Small intestine (tissue), 7 donors: ENCODE results near the gene MSL2. TPM values are rescaled to one million over a fixed set of nuclear protein-coding genes. Genes with fewer than 3 reads are reported as not detected.

Source experiments
- DNase-seq, 2 donors: peaks; one replicate each; pipeline versions ENCODE4 v3.0.0 to v3.0.0-alpha.2; 2013
- FAIRE-seq: peaks from 2 replicates; lab custom pipeline; 2012; peaks lifted over from hg19 to GRCh38; lab: Jason Lieb, UNC
- H3K27ac ChIP-seq, 3 donors: one replicate each; pipeline ENCODE4 v1.5.1; 2013; ENCODE audit warnings: low read length in 2 of 3, mild to moderate bottlenecking in 2 of 3, control low read depth in 1 of 3, inconsistent platforms in 1 of 3, low read depth in 1 of 3, moderate library complexity in 1 of 3
- H3K27me3 ChIP-seq, 3 donors: one replicate each; pipeline ENCODE4 v1.6.1; 2013; ENCODE audit warnings: low read length in 3 of 3, inconsistent platforms in 1 of 3; ENCODE audit not compliant: control insufficient read depth in 3 of 3, insufficient read depth in 3 of 3
- H3K36me3 ChIP-seq, 3 donors: one replicate each; pipeline ENCODE4 v1.6.1; 2013; ENCODE audit warnings: low read length in 3 of 3, inconsistent platforms in 1 of 3, low read depth in 1 of 3, mild to moderate bottlenecking in 1 of 3, moderate library complexity in 1 of 3; ENCODE audit not compliant: control insufficient read depth in 3 of 3, insufficient read depth in 2 of 3
- H3K4me1 ChIP-seq, 3 donors: one replicate each; pipeline ENCODE4 v1.6.1; 2013; ENCODE audit warnings: low read length in 2 of 3, inconsistent platforms in 1 of 3, low read depth in 1 of 3, mild to moderate bottlenecking in 1 of 3, moderate library complexity in 1 of 3; ENCODE audit not compliant: control insufficient read depth in 3 of 3, insufficient read depth in 2 of 3
- H3K4me3 ChIP-seq, 3 donors: one replicate each; pipeline ENCODE4 v1.5.1; 2013; ENCODE audit warnings: low read length in 3 of 3, control low read depth in 1 of 3, inconsistent platforms in 1 of 3, low read depth in 1 of 3, mild to moderate bottlenecking in 1 of 3, moderate library complexity in 1 of 3
- H3K9me3 ChIP-seq, 2 donors: one replicate each; pipeline ENCODE4 v1.6.1; 2013; ENCODE audit warnings: low read depth in 1 of 2, low read length in 1 of 2; ENCODE audit not compliant: control insufficient read depth in 2 of 2, insufficient read depth in 1 of 2
- WGBS, 3 donors: extraction: QIAGEN DNeasy Blood & Tissue Kit; methylation state at CpG; one replicate each; pipeline ENCODE4 v1.1.7; 2013; 5-methylcytosine and 5-hydroxymethylcytosine counted together
- polyA plus RNA-seq, 4 donors: library from polyadenylated mRNA; stranded (reverse) in 3 of 4; unstranded in 1 of 4; fragments of 200-250 nt in 3 of 4; fragments of 120-200 nt in 1 of 4; gene quantifications; one replicate each; pipeline versions ENCODE4 v1.2.1 to v1.2.3, GENCODE V29; 2013
- donor health status: healthy with polysubstance abuse.
- donor health status: control.
- donor health status: control.
- donor health status: Bipolar disorder and iron deficiency.
- donor health status: healthy.

Gene MSL2
- polyA plus RNA-seq, 4 donors: 3.8 to 29.9 (median 6.5) TPM

DNA sequence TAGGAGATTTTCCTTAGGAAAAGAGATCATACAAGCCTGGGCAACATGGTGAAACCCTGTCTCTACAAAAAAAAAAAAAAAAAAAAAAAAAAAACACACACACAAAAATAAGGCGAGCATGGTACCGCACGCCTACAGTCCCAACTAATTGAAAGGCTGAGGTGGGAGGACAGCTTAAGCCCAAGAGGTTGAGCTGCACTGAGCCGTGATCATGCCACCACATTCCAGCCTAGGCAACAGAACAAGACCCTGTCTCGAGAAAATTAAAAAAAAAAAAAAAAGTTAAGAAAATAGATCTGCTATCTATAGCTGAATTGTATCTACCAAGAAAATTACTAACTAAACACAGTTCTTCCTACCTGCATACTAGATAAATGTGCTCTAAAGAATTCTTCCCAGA, 7.1 kb downstream of the MSL2 start:
- Histone ChIP-seq H3K27ac (no peak overlapping the region), H3K27me3 (no peaks in the 10 kb centered on the region), H3K36me3 (peaks cover 0 to 13% (median 0%) of the 10 kb centered on the region in 3 donors), H3K4me1 (peaks cover 9 to 27% (median 19%) of the 10 kb centered on the region in 3 donors), H3K4me3 (no peak overlapping the region), H3K9me3 (no peaks in the 10 kb centered on the region)
- 82 to 86% (median 85%) methylated on average over 5 of the region's 5 CpGs for WGBS, 3 donors
- DNase-seq: no peak
- FAIRE-seq: no peak

DNA sequence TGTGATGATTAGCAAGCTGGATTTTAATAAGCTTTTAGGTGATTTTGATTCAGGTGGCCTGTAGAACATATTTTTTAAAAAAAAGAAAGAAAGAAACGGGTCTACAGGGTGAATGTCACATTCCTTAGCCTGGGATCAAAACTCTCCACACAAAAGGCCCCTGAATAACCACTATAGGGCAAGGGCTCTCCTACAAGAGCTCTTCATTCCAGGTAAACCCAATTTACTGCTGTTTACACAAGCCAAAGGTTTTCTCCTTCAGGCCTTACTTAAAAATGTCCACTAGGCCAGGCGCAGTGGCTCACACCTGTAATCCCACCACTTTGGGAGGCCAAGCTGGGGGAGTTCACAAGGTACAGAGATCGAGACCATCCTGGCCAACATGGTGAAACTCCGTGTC, 8.3 kb downstream of the MSL2 start:
- H3K27me3 ChIP-seq: no peaks in the 10 kb centered on the region
- H3K9me3 ChIP-seq: no peaks in the 10 kb centered on the region
- DNase-seq: no peak
- WGBS, 3 donors: 52 to 68% (median 57%) methylated on average over 4 of the region's 4 CpGs
- H3K4me3 ChIP-seq: no peak overlapping the region
- H3K27ac ChIP-seq: no peak overlapping the region
- peaks cover 9 to 27% (median 19%) of the 10 kb centered on the region in 3 donors for H3K4me1 ChIP-seq
- peaks cover 0 to 13% (median 0%) of the 10 kb centered on the region in 3 donors for H3K36me3 ChIP-seq
- no peak for FAIRE-seq

DNA sequence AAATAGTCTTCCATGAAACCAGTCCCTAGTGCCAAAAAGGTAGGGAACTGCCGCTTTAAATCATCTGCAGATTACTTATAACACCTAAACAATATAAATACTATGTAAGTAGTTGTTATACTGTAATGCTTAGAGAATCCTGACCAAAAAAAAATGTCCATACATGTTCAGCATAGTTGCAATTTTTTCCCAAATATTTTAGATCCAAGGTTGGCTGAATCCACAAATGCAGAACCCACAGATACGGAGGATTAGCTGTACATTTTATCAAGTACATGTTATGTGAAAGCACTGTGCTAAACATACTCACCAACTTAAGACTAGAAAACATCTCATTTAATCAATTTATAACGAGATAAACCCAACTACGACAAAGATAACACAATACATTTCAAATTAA, 9.3 kb downstream of the MSL2 start:
- Histone ChIP-seq H3K9me3 (no peaks in the 10 kb centered on the region), H3K36me3 (peaks cover 0 to 11% (median 0%) of the 10 kb centered on the region in 3 donors), H3K4me1 (peaks cover 9 to 30% (median 19%) of the 10 kb centered on the region in 3 donors), H3K4me3 (no peak overlapping the region), H3K27me3 (no peaks in the 10 kb centered on the region), H3K27ac (no peak overlapping the region)
- no peak for DNase-seq
- WGBS, 3 donors: 48 to 66% (median 50%) methylated on average over 4 of the region's 4 CpGs
- FAIRE-seq: no peak

DNA sequence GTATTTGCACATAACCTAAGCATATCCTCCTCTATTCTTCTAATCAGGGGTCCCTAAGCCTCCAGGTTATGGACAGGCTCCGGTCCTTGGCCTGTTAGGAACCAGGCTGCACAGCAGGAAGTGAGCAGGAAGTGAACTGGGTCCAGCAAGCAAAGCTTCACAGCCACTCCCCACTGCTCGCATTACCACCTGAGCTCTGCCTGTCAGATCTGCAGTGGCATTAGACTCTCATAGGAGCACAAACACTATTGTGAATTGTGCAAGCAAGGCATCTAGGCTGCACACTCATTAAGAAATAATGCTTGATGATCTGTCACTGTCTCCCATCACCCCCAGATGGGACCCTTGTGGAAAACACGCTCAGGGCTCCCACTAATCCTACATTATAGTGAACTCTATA, 9.8 kb downstream of the MSL2 start:
- FAIRE-seq: no peak
- no peaks in the 10 kb centered on the region for H3K9me3 ChIP-seq
- peak; percentile 16 to 80 for DNase-seq
- H3K4me3 ChIP-seq: no peak overlapping the region
- H3K27ac ChIP-seq: no peak overlapping the region
- peaks cover 9 to 27% (median 15%) of the 10 kb centered on the region in 3 donors for H3K4me1 ChIP-seq
- no peaks in the 10 kb centered on the region for H3K27me3 ChIP-seq
- WGBS, 3 donors: 38 to 50% (median 44%) methylated on average over 3 of the region's 3 CpGs
- H3K36me3 ChIP-seq: peaks cover 0 to 9% (median 0%) of the 10 kb centered on the region in 3 donors

DNA sequence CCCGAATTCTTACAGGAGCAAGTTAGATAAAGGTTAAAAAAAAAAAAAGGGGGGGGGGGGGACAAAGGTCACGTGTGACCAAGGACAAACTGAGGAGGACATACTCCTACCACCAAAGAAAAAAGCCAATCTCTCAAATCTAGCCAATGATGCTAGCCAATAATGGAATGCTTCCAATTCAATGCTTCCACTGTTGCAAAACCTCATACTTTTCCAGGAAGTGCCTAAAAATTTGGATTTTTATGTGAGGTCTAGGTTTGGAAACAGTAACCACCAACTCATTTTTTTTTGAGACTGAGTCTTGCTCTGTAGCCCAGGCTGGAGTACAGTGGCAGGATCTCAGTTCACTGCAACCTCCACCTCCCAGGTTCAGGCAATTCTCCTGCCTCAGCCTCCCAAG, 11.4 kb downstream of the MSL2 start:
- no peaks in the 10 kb centered on the region for H3K27me3 ChIP-seq
- DNase-seq (no peak), FAIRE-seq (no peak)
- WGBS, 3 donors: 46 to 55% (median 52%) methylated on average over 2 of the region's 2 CpGs
- peaks cover 7 to 26% (median 10%) of the 10 kb centered on the region in 3 donors for H3K4me1 ChIP-seq
- peaks cover 0 to 5% (median 0%) of the 10 kb centered on the region in 3 donors for H3K36me3 ChIP-seq
- H3K4me3 ChIP-seq: no peak overlapping the region
- H3K9me3 ChIP-seq: no peaks in the 10 kb centered on the region
- no peak overlapping the region for H3K27ac ChIP-seq

DNA sequence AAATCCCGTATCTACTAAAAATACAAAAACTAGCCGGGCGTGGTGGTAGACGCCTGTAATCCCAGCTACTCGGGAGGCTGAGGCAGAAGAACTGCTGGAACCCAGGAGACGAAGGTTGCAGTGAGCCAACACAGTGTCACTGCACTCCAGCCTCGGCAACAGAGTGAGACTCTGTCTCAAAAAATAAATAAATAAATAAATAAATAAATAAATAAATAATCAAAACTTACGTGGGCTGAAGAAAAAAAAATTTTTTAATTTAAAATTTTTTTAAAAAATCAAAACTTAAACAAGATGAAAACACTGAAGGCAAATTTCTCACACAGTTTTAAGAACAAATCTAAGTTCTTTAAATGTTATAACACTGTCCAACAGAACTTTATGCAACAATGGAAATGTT, 14.4 kb downstream of the MSL2 start:
- Histone ChIP-seq H3K4me1 (peaks cover 3 to 11% (median 10%) of the 10 kb centered on the region in 3 donors), H3K9me3 (no peaks in the 10 kb centered on the region), H3K27ac (no peak overlapping the region), H3K27me3 (no peaks in the 10 kb centered on the region), H3K36me3 (peaks cover 0 to 3% (median 0%) of the 10 kb centered on the region in 3 donors), H3K4me3 (no peak overlapping the region)
- DNase-seq (no peak), FAIRE-seq (peak; percentile 23)
- 90 to 94% (median 94%) methylated on average over 8 of the region's 8 CpGs for WGBS, 3 donors

DNA sequence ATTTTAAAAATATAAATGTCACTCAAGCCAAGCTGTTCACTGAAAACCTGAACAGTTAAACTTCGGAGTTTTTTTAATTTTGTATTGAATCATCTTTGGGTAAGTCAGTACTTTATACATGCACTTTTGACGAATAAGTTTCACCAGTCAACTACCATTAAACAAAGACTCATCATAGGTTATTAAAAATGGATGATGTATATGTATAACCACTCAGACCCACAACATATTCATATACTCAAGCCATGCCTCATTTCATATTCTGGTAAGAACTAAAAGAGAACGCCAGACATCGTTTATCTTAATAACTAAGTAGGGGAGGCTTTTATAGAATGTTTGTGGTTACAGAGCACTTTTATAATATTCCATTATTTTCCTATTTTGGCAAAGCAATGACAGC, 18.3 kb downstream of the MSL2 start:
- no peak overlapping the region for H3K27ac ChIP-seq
- H3K9me3 ChIP-seq: no peaks in the 10 kb centered on the region
- H3K36me3 ChIP-seq: peaks cover 0 to 3% (median 0%) of the 10 kb centered on the region in 3 donors
- DNase-seq: no peak
- no peak overlapping the region for H3K4me3 ChIP-seq
- 46 to 52% (median 49%) methylated on average over 4 of the region's 4 CpGs for WGBS, 3 donors
- H3K27me3 ChIP-seq: no peaks in the 10 kb centered on the region
- no peak for FAIRE-seq
- peaks cover 4 to 12% (median 7%) of the 10 kb centered on the region in 3 donors for H3K4me1 ChIP-seq

DNA sequence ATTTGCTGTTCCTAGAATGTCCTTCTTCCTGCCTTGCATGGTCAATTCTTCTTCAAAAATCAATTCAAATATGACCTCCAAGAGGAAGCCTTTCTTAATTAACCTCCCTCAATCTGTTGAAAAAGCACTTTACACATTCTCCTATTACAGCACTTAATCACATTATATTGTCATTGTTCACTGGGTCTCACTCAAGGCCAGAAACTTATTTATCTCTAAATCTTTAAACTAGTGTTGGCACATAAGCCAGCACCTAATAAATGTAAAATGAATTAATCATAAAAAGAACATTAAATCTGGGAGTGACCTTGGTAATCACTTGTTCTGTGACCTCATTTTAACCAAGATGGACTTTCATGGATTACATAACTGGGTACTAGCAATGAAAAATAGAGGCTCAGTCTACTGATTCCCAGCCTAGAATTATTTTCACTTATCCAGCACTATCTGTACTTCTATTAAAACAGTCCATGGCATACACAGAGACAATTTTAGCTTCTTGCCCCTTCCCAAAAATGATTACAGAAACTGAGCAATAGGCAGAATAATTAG, 22.1 kb downstream of the MSL2 start:
- H3K4me3 ChIP-seq: no peak overlapping the region
- H3K4me1 ChIP-seq: peaks cover 6 to 12% (median 7%) of the 10 kb centered on the region in 3 donors
- H3K9me3 ChIP-seq: no peaks in the 10 kb centered on the region
- H3K27ac ChIP-seq: no peak overlapping the region
- DNase-seq (peak in 1 of 2 donors; percentile 63), FAIRE-seq (no peak)
- H3K36me3 ChIP-seq: no peaks in the 10 kb centered on the region
- no peaks in the 10 kb centered on the region for H3K27me3 ChIP-seq

DNA sequence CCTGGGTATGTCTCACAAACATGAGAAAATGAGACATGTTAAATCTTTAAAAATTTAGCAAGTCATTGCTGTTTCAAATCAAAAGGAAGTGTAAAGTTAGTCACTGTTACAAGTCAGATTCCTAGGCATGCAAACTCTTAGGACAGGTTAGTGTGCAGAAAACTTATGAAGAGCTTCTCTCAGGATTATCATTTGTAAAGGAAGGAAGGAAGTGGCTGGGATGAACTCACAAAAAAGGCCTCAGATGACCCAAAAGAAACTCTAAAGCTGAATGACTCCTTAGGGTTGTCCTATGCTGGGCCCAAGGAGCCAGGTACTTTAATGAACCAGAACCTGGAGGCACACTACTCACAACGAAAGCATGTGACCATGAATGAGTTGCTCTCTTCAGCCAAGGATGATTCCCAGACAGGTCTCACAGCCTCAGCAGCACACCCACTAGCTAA, 25.0 kb downstream of the MSL2 start:
- Histone ChIP-seq H3K36me3 (no peaks in the 10 kb centered on the region), H3K9me3 (no peaks in the 10 kb centered on the region), H3K4me3 (no peak overlapping the region), H3K4me1 (peaks cover under 1 to 7% (median 6%) of the 10 kb centered on the region in 3 donors), H3K27me3 (no peaks in the 10 kb centered on the region), H3K27ac (no peak overlapping the region)
- WGBS, 3 donors: 26 to 52% (median 50%) methylated on average over 1 of the region's 1 CpG
- no peak for FAIRE-seq
- DNase-seq: no peak
